Upper lobe of left lung (tissue), 6 donors: ENCODE results near the gene RAMAC. TPM values are rescaled to one million over a fixed set of nuclear protein-coding genes. Genes with fewer than 3 reads are reported as not detected.
A peak's percentile ranks its signal among the peaks of the same experiment; 100 is the strongest.
"Not testable (repeated sequence)": the region's sequence is repeated elsewhere in the genome, so short reads cannot be mapped to it uniquely, and the experiment has no call there.

ENCODE experiments used
- ATAC-seq, 2 donors: fragments of 200-7000 bp; cut with Tn5 transposase; one replicate each; pipeline ENCODE4 v1.9.1; 2022; ENCODE audit warnings: mild to moderate bottlenecking in 2 of 2, moderate library complexity in 2 of 2; ENCODE audit not compliant: low FRiP score in 2 of 2
- DNase-seq, 2 donors: peaks; one replicate each; pipeline ENCODE4 v3.0.0-alpha.2; 2019 to 2020
- H3K27ac ChIP-seq, 4 donors: fragments of 200-600 bp; sonication (generic); one replicate each; pipeline ENCODE4 v1.5.1; 2016 to 2019
- H3K27me3 ChIP-seq, 4 donors: fragments of 200-600 bp; sonication (generic); one replicate each; pipeline ENCODE4 v1.5.1; 2017 to 2019
- H3K36me3 ChIP-seq, 4 donors: fragments of 200-600 bp; sonication (generic); one replicate each; pipeline ENCODE4 v1.5.1; 2016 to 2019
- H3K4me1 ChIP-seq, 4 donors: fragments of 200-600 bp; sonication (generic); one replicate each; pipeline ENCODE4 v1.5.1; 2018 to 2019
- H3K4me3 ChIP-seq, 4 donors: fragments of 200-600 bp; sonication (generic); one replicate each; pipeline ENCODE4 v1.5.1; 2017 to 2019; ENCODE audit warnings: mild to moderate bottlenecking in 2 of 4, moderate library complexity in 1 of 4
- H3K9me3 ChIP-seq, 4 donors: fragments of 200-600 bp; sonication (generic); one replicate each; pipeline ENCODE4 v1.5.1; 2018 to 2019
- EP300 ChIP-seq, 4 donors: sonication (generic); formaldehyde crosslinking; IDR thresholded peaks; one replicate each; pipeline ENCODE4 v1.5.1; 2017; ENCODE audit warnings: antibody characterized with exemption in 4 of 4, control low read depth in 2 of 4
- POLR2A ChIP-seq, 4 donors: fragments of 450-650 bp; IDR thresholded peaks; one replicate each; pipeline ENCODE4 v1.5.1; 2016 to 2017; ENCODE audit warnings: antibody characterized with exemption in 4 of 4, mild to moderate bottlenecking in 2 of 4
- POLR2AphosphoS5 ChIP-seq, 2 donors: sonication (generic); formaldehyde crosslinking; IDR thresholded peaks; one replicate each; pipeline ENCODE4 v1.5.1; 2017; ENCODE audit warnings: antibody characterized with exemption in 2 of 2
- WGBS, 2 donors: methylation state at CpG; one replicate each; pipeline ENCODE4 v1.1.5; 2017 to 2018; 5-methylcytosine and 5-hydroxymethylcytosine counted together
- total RNA-seq, 6 donors: library from RNA; depleted of rRNA in 4 of 6; stranded (reverse); fragments of >200 nt in 4 of 6; gene quantifications; one replicate each; pipeline versions ENCODE4 v1.1.0 to v1.2.1, GENCODE V29; 2016 to 2021
- TF ChIP-seq, protein P1 (sequence below), 6 experiments: fragments of 450-650 bp in 4 of 6; fragments of 200-600 bp in 2 of 6; sonication (generic) in 2 of 6; IDR thresholded peaks; one replicate each; pipeline ENCODE4 v1.5.1; 2016 to 2019; ENCODE audit warnings: antibody characterized with exemption in 6 of 6
- donor health status: DM: no; HTN: no; CAD: no; lungs with moderate emphysema.
- donor health status: DM: no; HTN: yes; CAD: no; lungs with severe emphysema.

RAMAC gene
- total RNA-seq: 10 to 100 TPM in 4 of 6 donors, 1 to 10 TPM in 1, not detected in 1; 9.1 to 24.6 (median 17.6) TPM

DNA sequence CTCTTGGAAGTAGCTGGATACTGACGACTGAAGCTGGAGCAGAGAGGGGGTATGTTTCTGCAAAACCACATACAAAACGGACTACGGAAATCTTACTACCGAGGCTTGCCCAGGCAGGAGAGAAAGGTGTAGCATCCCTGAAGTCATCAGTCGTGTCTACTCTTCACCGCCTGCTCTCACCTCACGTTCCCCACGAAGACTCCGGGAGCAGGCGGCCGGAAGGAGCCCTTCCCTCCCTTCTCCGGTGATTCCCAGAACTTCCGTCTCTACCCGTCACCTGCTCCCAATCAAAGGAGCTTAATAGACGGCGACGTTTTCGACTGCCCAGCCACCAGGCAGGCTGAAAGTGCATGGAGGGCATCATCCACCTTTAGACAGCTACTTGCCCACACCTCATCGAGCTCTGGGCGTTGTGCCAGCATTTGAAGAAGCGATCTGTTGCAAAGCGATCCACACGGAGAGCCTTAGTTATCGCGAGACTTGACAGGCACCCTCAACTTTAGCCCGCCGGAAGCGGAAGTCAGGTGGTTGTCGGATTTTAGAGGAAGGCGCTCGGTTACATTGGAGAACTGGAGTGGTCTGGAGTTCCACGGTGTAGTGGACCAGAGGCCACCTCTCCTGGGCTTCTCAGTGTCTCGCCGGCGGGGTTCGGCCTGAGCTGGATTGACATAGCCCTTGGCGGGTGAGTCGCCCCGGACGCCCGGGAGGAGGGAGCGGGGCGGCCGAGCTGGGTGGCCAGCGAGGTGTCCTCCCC, at the start of gene RAMAC:
Gene RAMAC, plus strand, starts transcription at position 523 of the 754 bp plus-strand sequence. CDS start 2,809 bp downstream, outside the sequence.
- Histone ChIP-seq H3K4me1 (peaks cover 13 to 17% (median 16%) of the 10 kb centered on the region in 4 donors), H3K27me3 (no peaks in the 10 kb centered on the region), H3K27ac (peak within 1 kb of the TSS; percentile 57 to 87 (median 86)), H3K4me3 (peak within 1 kb of the TSS; percentile 57 to 95 (median 83)), H3K9me3 (no peaks in the 10 kb centered on the region), H3K36me3 (peaks cover 3 to 23% (median 10%) of the 10 kb centered on the region in 4 donors)
- TF ChIP-seq POLR2AphosphoS5 (IDR thresholded peaks at IDR 0.05) (peak; percentile 81 to 86), POLR2A (IDR thresholded peaks at IDR 0.05) (peak in 3 of 4 donors; percentile 29 to 75 (median 63)), EP300 (IDR thresholded peaks at IDR 0.05) (peak in 1 of 4 donors; percentile 19)
- TF ChIP-seq, protein P1, sequence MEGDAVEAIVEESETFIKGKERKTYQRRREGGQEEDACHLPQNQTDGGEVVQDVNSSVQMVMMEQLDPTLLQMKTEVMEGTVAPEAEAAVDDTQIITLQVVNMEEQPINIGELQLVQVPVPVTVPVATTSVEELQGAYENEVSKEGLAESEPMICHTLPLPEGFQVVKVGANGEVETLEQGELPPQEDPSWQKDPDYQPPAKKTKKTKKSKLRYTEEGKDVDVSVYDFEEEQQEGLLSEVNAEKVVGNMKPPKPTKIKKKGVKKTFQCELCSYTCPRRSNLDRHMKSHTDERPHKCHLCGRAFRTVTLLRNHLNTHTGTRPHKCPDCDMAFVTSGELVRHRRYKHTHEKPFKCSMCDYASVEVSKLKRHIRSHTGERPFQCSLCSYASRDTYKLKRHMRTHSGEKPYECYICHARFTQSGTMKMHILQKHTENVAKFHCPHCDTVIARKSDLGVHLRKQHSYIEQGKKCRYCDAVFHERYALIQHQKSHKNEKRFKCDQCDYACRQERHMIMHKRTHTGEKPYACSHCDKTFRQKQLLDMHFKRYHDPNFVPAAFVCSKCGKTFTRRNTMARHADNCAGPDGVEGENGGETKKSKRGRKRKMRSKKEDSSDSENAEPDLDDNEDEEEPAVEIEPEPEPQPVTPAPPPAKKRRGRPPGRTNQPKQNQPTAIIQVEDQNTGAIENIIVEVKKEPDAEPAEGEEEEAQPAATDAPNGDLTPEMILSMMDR (IDR thresholded peaks at IDR 0.05): peak in 1 of 6 experiments; percentile 17
- peak; percentile 93 to 99 for ATAC-seq
- peak; percentile 88 to 95 for DNase-seq
- WGBS, 2 donors: 2 to 3% methylated on average over 21 to 38 of the region's 45 CpGs

DNA sequence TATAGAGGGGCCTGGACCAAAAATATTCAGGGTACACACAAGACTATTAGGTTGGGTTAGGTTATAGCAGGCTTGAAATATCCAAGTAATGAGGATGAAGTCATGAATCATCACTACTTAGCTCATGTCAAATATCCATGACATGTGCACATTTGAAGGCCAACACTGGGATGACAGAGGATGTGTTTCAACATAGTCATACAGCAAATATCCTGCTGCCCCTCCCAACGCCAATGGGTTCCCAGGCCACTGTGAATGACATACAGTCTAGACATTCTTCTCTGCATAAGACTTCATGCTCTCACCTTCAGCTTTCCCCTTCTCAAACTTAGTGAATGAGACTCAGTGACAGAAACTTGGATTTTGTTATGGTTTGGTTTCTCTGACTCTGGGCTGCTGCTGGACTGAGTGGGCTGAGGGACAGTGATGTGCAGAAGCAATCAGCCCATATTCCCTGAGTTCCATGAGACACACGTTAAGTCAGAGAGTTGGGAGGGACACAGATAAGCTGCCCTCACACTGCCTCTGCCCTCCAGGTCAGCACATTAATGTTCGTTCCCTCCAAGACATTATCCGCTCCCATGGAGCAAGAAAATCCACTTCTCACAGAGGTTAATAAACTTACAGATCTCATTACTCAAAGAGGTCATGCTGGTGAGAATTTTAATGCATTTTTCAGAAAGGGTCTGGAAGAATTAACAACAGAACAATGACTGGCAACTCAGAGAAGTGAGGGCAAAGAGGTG, 48.9 kb upstream of the RAMAC start:
- Histone ChIP-seq H3K9me3 (no peaks in the 10 kb centered on the region), H3K27me3 (no peaks in the 10 kb centered on the region), H3K27ac (no peak overlapping the region), H3K36me3 (no peaks in the 10 kb centered on the region), H3K4me1 (peaks cover 0 to 5% (median 0%) of the 10 kb centered on the region in 4 donors), H3K4me3 (no peak overlapping the region)
- TF ChIP-seq EP300 (IDR thresholded peaks at IDR 0.05) (no peak), POLR2AphosphoS5 (IDR thresholded peaks at IDR 0.05) (no peak), POLR2A (IDR thresholded peaks at IDR 0.05) (no peak)
- TF ChIP-seq, protein P1 (IDR thresholded peaks at IDR 0.05): no peak
- 73 to 80% methylated on average over 4 of the region's 4 CpGs for WGBS, 2 donors
- DNase-seq (no peak), ATAC-seq (peak in 1 of 2 donors; percentile 62)

- peaks cover 0 to 8% (median 0%) of the 10 kb centered on the region in 4 donors for H3K4me1 ChIP-seq
- H3K4me3 ChIP-seq: no peak overlapping the region
- TF ChIP-seq EP300 (IDR thresholded peaks at IDR 0.05) (no peak), POLR2AphosphoS5 (IDR thresholded peaks at IDR 0.05) (no peak), POLR2A (IDR thresholded peaks at IDR 0.05) (no peak)
- TF ChIP-seq, protein P1 (IDR thresholded peaks at IDR 0.05): no peak
- no peak for ATAC-seq
- no peak overlapping the region for H3K27ac ChIP-seq
- 91 to 96% methylated on average over 5 of the region's 5 CpGs for WGBS, 2 donors
- H3K36me3 ChIP-seq: no peaks in the 10 kb centered on the region
- no peaks in the 10 kb centered on the region for H3K27me3 ChIP-seq
- no peak for DNase-seq
- no peaks in the 10 kb centered on the region for H3K9me3 ChIP-seq
Observed at GRCh38 chr15:82937712-82938058, 48.3 kb upstream of the RAMAC start.

DNA sequence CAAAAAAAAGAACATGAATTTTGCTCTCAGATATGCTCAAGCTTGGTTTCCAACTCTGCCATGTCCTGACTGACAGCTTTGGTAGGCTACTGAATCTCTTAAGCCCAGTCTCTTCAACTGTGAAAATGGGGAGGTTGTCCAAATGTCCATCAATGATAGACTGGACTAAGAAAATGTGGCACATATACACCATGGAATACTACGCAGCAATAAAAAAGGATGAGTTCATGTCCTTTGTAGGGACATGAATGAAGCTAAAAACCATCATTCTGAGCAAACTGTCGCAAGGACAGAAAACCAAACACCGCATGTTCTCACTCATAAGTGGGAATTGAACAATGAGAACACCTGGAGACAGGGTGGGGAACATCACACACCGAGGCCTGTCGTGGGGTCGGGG, 46.3 kb upstream of the RAMAC start:
- not testable (repeated sequence) for H3K27me3 ChIP-seq, H3K36me3 ChIP-seq, H3K9me3 ChIP-seq, H3K4me3 ChIP-seq, H3K27ac ChIP-seq, DNase-seq, H3K4me1 ChIP-seq, ATAC-seq
- 95 to 98% methylated on average over 6 of the region's 6 CpGs for WGBS, 2 donors

DNA sequence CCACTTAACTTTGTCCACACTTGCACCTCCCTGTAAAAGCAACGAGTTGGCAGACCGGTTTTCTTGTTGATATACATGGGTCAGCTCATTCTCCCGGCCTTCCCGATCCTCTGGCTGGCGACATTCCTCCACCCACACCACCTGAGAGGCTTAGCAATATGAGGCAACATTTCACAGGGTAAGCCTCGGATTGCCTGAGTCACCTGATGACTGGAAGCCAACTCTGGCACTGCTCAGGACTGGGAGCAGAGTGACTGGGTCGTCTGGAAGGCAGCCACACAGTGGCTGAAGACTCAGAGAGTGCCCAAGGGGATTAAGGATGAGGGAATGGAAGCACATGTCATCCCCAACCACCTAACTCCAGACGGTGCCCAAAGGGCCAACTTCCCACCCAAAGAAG, 43.3 kb upstream of the RAMAC start:
- H3K9me3 ChIP-seq: no peaks in the 10 kb centered on the region
- H3K27me3 ChIP-seq: no peaks in the 10 kb centered on the region
- H3K4me3 ChIP-seq: no peak overlapping the region
- H3K27ac ChIP-seq: peak overlapping the region in 1 of 4 donors; percentile 30
- peak in 1 of 2 donors; percentile 49 for TF ChIP-seq POLR2AphosphoS5 (IDR thresholded peaks at IDR 0.05)
- TF ChIP-seq POLR2A (IDR thresholded peaks at IDR 0.05): peak in 1 of 4 donors; percentile 12
- TF ChIP-seq, protein P1 (IDR thresholded peaks at IDR 0.05): no peak
- TF ChIP-seq EP300 (IDR thresholded peaks at IDR 0.05): no peak
- WGBS, 2 donors: 46 to 84% methylated on average over 8 of the region's 8 CpGs
- DNase-seq (peak in 1 of 2 donors; percentile 91), ATAC-seq (peak; percentile 64 to 91)
- H3K36me3 ChIP-seq: no peaks in the 10 kb centered on the region
- H3K4me1 ChIP-seq: peaks cover 0 to 8% (median 0%) of the 10 kb centered on the region in 4 donors
